CD4-positive, alpha-beta T cell treated with Interleukin-6 at 100 ng/mL for 8 hours (primary cell): Measurements from ENCODE around the gene SLFN12L.
"Not testable (repeated sequence)": the region's sequence is repeated elsewhere in the genome, so short reads cannot be mapped to it uniquely, and the experiment has no call there.

Experiments used
- DNase-seq: peaks from one replicate; pipeline ENCODE4 v3.0.0-alpha.2; 2020; ENCODE audit warnings: mixed read lengths, low spot score

The SLFN12L gene

GRCh38 chr17:35537601-35538141 is at the start of gene SLFN12L:
Gene SLFN12L (minus strand): TSS chr17:35537678. CDS start chr17:35522364, 15,314 bp downstream.
- DNase-seq: peak; percentile 61

GRCh38 chr17:35586569-35587073 is 49.1 kb upstream of the SLFN12L start:
- DNase-seq: no peak

- DNase-seq: no peak
Observed at GRCh38 chr17:35584061-35584460, 46.6 kb upstream of the SLFN12L start.

- no peak for DNase-seq
Observed at GRCh38 chr17:35578929-35579432, 41.5 kb upstream of the SLFN12L start.

GRCh38 chr17:35578197-35578928 is 40.9 kb upstream of the SLFN12L start, which contains the start of gene PEX12:
Gene PEX12 (minus strand): TSS chr17:35578571. CDS start chr17:35578021, 550 bp downstream.
- DNase-seq: peak; percentile 89

- no peak for DNase-seq
Observed at GRCh38 chr17:35577830-35578196, 40.3 kb upstream of the SLFN12L start.

- no peak for DNase-seq
Observed at GRCh38 chr17:35575759-35576158, 38.3 kb upstream of the SLFN12L start.

- no peak for DNase-seq
Observed at GRCh38 chr17:35569405-35569804, 31.9 kb upstream of the SLFN12L start.

GRCh38 chr17:35568561-35568960 is 31.1 kb upstream of the SLFN12L start:
- no peak for DNase-seq

GRCh38 chr17:35566968-35567367 is 29.5 kb upstream of the SLFN12L start:
- no peak for DNase-seq

- not testable (repeated sequence) for DNase-seq
Observed at GRCh38 chr17:35563181-35563580, 25.7 kb upstream of the SLFN12L start.

- DNase-seq: no peak
Observed at GRCh38 chr17:35560703-35561102, 23.2 kb upstream of the SLFN12L start, which contains the start of gene SLFN14. Gene SLFN14 (minus strand): TSS chr17:35560819. CDS start chr17:35558062, 2,757 bp downstream.

GRCh38 chr17:35559495-35560210 is 22.2 kb upstream of the SLFN12L start:
- DNase-seq: no peak

- no peak for DNase-seq
Observed at GRCh38 chr17:35557353-35557752, 19.9 kb upstream of the SLFN12L start.

- no peak for DNase-seq
Observed at GRCh38 chr17:35555691-35556090, 18.2 kb upstream of the SLFN12L start.

- no peak for DNase-seq
Observed at GRCh38 chr17:35554668-35555067, 17.2 kb upstream of the SLFN12L start.

GRCh38 chr17:35553310-35553709 is 15.8 kb upstream of the SLFN12L start:
- DNase-seq: no peak

GRCh38 chr17:35548978-35549377 is 11.5 kb upstream of the SLFN12L start:
- no peak for DNase-seq

GRCh38 chr17:35548208-35548810 is 10.8 kb upstream of the SLFN12L start:
- no peak for DNase-seq

GRCh38 chr17:35546487-35546886 is 9.0 kb upstream of the SLFN12L start:
- DNase-seq: no peak

GRCh38 chr17:35545150-35545549 is 7.7 kb upstream of the SLFN12L start:
- DNase-seq: no peak

GRCh38 chr17:35543856-35544255 is 6.4 kb upstream of the SLFN12L start:
- no peak for DNase-seq
